Measurements from ENCODE around the gene PTEN.

- no peak for TF ChIP-seq RXRA (IDR thresholded peaks at IDR 0.05)
- TF ChIP-seq CTCF (IDR thresholded peaks at IDR 0.05; ENCODE audit: low read depth, low read length, missing input control), result no peak
- TF ChIP-seq ZBTB33 (IDR thresholded peaks at IDR 0.05), result no peak
- no peak for TF ChIP-seq SP1 (IDR thresholded peaks at IDR 0.05)
- no peak for TF ChIP-seq JUND (IDR thresholded peaks at IDR 0.05)
- TF ChIP-seq FOXA1 (IDR thresholded peaks at IDR 0.05), result no peak
- no peak for TF ChIP-seq EGR1 (IDR thresholded peaks at IDR 0.05; ENCODE audit: low read depth in 2 of 2)
- TF ChIP-seq, protein P1, sequence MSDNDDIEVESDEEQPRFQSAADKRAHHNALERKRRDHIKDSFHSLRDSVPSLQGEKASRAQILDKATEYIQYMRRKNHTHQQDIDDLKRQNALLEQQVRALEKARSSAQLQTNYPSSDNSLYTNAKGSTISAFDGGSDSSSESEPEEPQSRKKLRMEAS (IDR thresholded peaks at IDR 0.05), result no peak
- TF ChIP-seq GABPA (IDR thresholded peaks at IDR 0.05 in 1 of 2, conservative IDR thresholded peaks at IDR 0.05 in 1 of 2), result no peak
- TF ChIP-seq, protein P2, sequence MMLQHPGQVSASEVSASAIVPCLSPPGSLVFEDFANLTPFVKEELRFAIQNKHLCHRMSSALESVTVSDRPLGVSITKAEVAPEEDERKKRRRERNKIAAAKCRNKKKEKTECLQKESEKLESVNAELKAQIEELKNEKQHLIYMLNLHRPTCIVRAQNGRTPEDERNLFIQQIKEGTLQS (IDR thresholded peaks at IDR 0.05), result no peak
Observed at GRCh38 chr10:87913156-87913921, 49.9 kb downstream of the PTEN start.
